LNCAP (cell line): ENCODE results near the gene NUFIP1.

ENCODE experiments used
- CTCF ChIP-seq: fragments of 450-650 bp; IDR thresholded peaks from 2 replicates; pipeline ENCODE4 v1.5.1; 2017; ENCODE audit warnings: mild to moderate bottlenecking

The NUFIP1 gene

GRCh38 chr13:44912278-44913016 is 76.8 kb downstream of the NUFIP1 start:
- no peak for TF ChIP-seq CTCF

- no peak for TF ChIP-seq CTCF
Measured at GRCh38 chr13:44908712-44909111, 80.6 kb downstream of the NUFIP1 start.

- TF ChIP-seq CTCF = no peak
Measured at GRCh38 chr13:44908266-44908665, 81.0 kb downstream of the NUFIP1 start.

- no peak for TF ChIP-seq CTCF
Measured at GRCh38 chr13:44906713-44907112, 82.6 kb downstream of the NUFIP1 start.

GRCh38 chr13:44906230-44906629 is 83.0 kb downstream of the NUFIP1 start:
- no peak for TF ChIP-seq CTCF

- no peak for TF ChIP-seq CTCF
Measured at GRCh38 chr13:44905556-44905955, 83.7 kb downstream of the NUFIP1 start.

GRCh38 chr13:44904967-44905366 is 84.3 kb downstream of the NUFIP1 start:
- no peak for TF ChIP-seq CTCF

GRCh38 chr13:44903574-44903985 is 85.7 kb downstream of the NUFIP1 start:
- no peak for TF ChIP-seq CTCF
